ENCODE measurements around the gene PNPLA3.

Gene PNPLA3

GRCh38 chr22:43921370-43921769 is 2.2 kb upstream of the PNPLA3 start:
- Histone ChIP-seq H3K4me1 (no peaks in the 10 kb centered on the region), H3K9me3 (no peaks in the 10 kb centered on the region), H3K36me3 (no peaks in the 10 kb centered on the region), H3K4me3 (ENCODE audit: low read depth, low read length) (no peak overlapping the region), H3K27me3 (0 out of 2 replicates have a peak, but pooled peaks cover 3% of the 10 kb centered on the region)
- TF ChIP-seq, protein P1, sequence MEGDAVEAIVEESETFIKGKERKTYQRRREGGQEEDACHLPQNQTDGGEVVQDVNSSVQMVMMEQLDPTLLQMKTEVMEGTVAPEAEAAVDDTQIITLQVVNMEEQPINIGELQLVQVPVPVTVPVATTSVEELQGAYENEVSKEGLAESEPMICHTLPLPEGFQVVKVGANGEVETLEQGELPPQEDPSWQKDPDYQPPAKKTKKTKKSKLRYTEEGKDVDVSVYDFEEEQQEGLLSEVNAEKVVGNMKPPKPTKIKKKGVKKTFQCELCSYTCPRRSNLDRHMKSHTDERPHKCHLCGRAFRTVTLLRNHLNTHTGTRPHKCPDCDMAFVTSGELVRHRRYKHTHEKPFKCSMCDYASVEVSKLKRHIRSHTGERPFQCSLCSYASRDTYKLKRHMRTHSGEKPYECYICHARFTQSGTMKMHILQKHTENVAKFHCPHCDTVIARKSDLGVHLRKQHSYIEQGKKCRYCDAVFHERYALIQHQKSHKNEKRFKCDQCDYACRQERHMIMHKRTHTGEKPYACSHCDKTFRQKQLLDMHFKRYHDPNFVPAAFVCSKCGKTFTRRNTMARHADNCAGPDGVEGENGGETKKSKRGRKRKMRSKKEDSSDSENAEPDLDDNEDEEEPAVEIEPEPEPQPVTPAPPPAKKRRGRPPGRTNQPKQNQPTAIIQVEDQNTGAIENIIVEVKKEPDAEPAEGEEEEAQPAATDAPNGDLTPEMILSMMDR (IDR thresholded peaks at IDR 0.05; ENCODE audit: low read depth, low read length) = no peak
- DNase-seq = no peak

DNA sequence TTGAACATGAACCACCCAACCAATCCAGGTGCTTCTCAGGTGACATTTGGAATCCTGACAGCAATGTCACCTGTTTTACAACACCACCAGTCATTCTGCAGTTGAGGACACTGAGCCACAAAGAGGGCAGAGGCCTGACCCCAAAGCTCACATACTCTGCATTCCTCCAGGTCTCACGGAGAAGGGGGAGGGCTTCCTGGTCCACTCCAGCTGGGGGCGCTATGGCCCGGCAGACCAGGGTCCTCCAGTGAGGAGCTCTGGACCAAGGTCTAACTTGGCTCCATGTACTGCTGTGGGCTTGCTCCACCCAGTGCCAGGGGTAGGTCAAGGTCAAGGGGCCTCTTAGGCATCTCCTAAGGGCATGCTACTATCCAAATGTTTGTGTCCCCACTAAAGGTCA is 1.5 kb upstream of the PNPLA3 start:
- Histone ChIP-seq H3K36me3 (no peaks in the 10 kb centered on the region), H3K4me3 (ENCODE audit: low read depth, low read length) (no peak overlapping the region), H3K4me1 (no peaks in the 10 kb centered on the region), H3K27me3 (0 out of 2 replicates have a peak, but pooled peaks cover 3% of the 10 kb centered on the region), H3K9me3 (no peaks in the 10 kb centered on the region)
- TF ChIP-seq, protein P1 (IDR thresholded peaks at IDR 0.05; ENCODE audit: low read depth, low read length) = peak; percentile 8; the same call in 1 of the 2 replicates
- DNase-seq = no peak

GRCh38 chr22:43923191-43923590 is 414 bp upstream of the PNPLA3 start:
- H3K36me3 ChIP-seq = no peaks in the 10 kb centered on the region
- peak overlapping the region; percentile 64 for H3K4me3 ChIP-seq (ENCODE audit: low read depth, low read length)
- 0 out of 2 replicates have a peak, but pooled peaks cover 3% of the 10 kb centered on the region for H3K27me3 ChIP-seq
- no peaks in the 10 kb centered on the region for H3K4me1 ChIP-seq
- DNase-seq = no peak
- TF ChIP-seq, protein P1 (IDR thresholded peaks at IDR 0.05; ENCODE audit: low read depth, low read length) = no peak
- H3K9me3 ChIP-seq = no peaks in the 10 kb centered on the region

GRCh38 chr22:43924877-43925276 is 1.3 kb downstream of the PNPLA3 start:
- H3K9me3 ChIP-seq = no peaks in the 10 kb centered on the region
- TF ChIP-seq, protein P1 (IDR thresholded peaks at IDR 0.05; ENCODE audit: low read depth, low read length) = no peak
- H3K4me1 ChIP-seq = no peaks in the 10 kb centered on the region
- no peaks in the 10 kb centered on the region for H3K36me3 ChIP-seq
- no peak for DNase-seq
- 0 out of 2 replicates have a peak, but pooled peaks cover 3% of the 10 kb centered on the region for H3K27me3 ChIP-seq
- H3K4me3 ChIP-seq (ENCODE audit: low read depth, low read length) = no peak overlapping the region

DNA sequence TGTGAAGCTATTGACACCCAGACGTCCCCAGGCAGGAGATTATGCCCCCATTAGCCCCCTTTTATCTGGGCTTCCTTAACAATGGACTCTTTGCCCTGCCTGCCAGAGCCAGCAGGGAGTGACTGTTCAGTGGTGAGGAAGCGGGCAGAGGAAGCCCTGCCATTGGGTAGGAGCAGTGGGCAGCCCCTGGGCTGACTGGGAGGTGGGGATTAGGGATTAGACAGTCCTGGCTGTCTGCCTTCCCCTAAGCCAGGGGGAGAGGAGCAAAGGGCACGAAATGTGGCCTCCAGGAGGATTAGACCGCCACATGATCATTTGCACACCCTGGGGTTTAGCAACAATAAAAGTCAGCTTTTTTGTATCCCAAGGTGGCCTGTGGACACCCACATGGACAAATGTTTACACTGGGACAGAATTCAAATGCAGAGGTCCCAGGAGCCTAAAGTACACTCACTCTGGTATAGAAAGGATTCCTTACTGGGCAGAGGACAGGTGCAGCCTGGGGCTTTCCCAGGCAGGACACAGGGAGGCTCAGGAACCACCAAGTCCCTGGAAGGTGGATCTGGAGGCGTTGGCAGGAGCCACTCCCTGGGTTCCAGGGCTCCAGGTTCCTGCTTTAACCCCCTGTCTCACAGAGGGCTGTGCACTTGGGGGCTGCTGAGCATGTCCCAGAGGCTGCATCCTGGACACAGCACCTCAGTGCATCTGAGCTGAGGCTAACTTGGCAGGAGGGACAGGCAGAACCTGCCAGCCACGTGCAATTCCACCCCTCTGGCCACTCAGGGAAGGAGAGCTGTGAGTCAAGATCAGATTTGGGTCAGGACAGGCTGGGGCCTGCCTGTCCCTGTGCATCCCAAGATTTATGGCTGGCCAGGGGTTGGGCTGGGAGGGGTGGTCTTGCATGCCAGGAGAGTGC is 2.1 kb downstream of the PNPLA3 start:
- no peaks in the 10 kb centered on the region for H3K9me3 ChIP-seq
- no peaks in the 10 kb centered on the region for H3K4me1 ChIP-seq
- no peak overlapping the region for H3K4me3 ChIP-seq (ENCODE audit: low read depth, low read length)
- 0 out of 2 replicates have a peak, but pooled peaks cover 3% of the 10 kb centered on the region for H3K27me3 ChIP-seq
- H3K36me3 ChIP-seq = no peaks in the 10 kb centered on the region
- TF ChIP-seq, protein P1 (IDR thresholded peaks at IDR 0.05; ENCODE audit: low read depth, low read length) = no peak
- DNase-seq = no peak

DNA sequence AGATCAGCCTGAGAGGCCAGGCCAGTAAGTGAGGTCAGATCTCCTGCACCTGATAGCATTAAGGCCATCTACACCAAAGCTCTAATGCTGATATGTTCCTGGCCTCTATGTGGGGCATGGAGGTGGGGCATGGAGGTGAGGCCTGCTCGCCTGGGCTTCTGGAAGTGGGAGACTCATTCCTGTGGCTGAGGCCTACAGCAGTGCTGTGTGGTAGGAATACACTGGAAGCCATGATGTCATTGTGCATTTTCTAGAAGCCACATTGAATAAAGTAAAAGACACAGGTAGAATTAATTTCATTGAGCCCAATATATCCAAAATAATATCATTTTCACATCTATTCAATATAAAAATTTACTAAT is 2.7 kb downstream of the PNPLA3 start:
- H3K9me3 ChIP-seq = no peaks in the 10 kb centered on the region

More for the DNA sequence above, 2.7 kb downstream of the PNPLA3 start:
- TF ChIP-seq, protein P1 (IDR thresholded peaks at IDR 0.05; ENCODE audit: low read depth, low read length) = no peak
- DNase-seq = no peak
- no peaks in the 10 kb centered on the region for H3K4me1 ChIP-seq
- H3K4me3 ChIP-seq (ENCODE audit: low read depth, low read length) = no peak overlapping the region
- 0 out of 2 replicates have a peak, but pooled peaks cover 3% of the 10 kb centered on the region for H3K27me3 ChIP-seq
- H3K36me3 ChIP-seq = no peaks in the 10 kb centered on the region

Data from BE2C (cell line).